ENCODE measurements around the gene NR5A1.

The NR5A1 gene

GRCh38 chr9:124514125-124514524, 6.9 kb upstream of the NR5A1 start:
- DNase-seq (ENCODE audit: low read depth): no peak

GRCh38 chr9:124513376-124513994, 6.3 kb upstream of the NR5A1 start:
- DNase-seq (ENCODE audit: low read depth): no peak

GRCh38 chr9:124512806-124513204, 5.6 kb upstream of the NR5A1 start:
- no peak for DNase-seq (ENCODE audit: low read depth)

GRCh38 chr9:124511891-124512805, 4.9 kb upstream of the NR5A1 start:
- no peak for DNase-seq (ENCODE audit: low read depth)

GRCh38 chr9:124511426-124511840, 4.2 kb upstream of the NR5A1 start:
- no peak for DNase-seq (ENCODE audit: low read depth)

DNA sequence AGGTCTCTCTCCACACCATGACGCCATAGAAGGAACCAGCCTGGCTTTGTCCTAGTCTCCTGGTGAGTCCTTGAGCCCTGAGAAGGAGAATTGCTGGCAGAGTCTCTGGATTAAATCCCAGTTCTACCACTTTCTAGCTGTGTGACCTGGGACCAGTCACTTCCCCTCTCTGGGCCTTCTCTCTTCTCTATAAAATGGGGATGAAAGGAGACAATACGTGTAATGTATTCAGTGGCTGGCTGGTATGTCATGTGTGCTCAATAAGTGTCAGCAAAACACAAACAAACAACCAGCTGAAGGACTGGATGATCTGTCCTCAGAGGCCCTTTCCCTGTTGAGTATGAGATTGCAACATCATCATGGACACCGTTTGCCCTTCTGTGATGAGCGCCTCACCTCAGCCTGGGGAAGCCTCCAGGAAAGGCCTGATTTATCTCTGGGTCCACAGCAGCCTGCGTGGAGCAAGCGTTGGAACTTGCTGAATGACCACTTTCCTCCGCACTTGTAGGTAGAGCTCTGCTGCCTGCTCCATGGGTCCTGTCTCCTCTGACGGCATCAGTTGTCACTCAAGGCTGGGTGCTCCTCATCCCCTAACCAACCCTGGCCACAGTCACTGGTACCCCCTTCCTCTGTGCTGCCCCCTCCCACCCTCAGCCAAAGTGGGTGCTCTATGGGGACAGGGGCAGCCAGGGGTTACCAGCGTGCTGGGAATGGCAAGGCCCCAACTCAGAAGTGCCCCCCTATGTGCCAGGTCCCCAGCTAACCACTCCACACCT, 3.6 kb upstream of the NR5A1 start:
- no peak for DNase-seq (ENCODE audit: low read depth)

DNA sequence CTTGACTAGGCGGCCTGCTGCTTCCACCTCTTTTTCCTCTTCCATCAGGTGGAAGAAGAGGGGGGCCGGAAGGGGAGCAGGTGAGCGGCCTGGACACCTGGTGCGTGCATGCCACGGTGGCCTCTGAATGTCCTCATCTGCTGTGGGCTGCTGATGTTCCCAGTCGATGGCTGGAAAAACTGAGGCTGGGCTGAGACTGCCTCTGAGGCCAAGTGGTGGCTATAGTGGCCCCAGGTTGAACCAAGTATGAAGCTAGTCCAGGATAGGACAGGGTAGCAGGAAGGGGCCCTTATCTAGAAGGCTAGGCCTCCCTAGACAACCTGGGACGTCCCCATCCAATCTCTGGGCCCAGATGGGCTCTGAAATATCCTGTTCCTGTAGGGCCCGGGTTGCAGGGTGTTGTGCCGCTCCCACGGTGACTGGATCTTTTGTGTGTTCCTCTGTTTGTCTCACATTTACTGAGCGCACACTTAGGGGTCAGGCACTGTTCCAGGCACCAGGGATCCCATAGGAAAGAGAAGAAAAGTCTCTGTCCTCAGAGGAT, 753 bp upstream of the NR5A1 start:
- no peak for DNase-seq (ENCODE audit: low read depth)

GRCh38 chr9:124506433-124506832, 766 bp downstream of the NR5A1 start:
- no peak for DNase-seq (ENCODE audit: low read depth)

- no peak for DNase-seq (ENCODE audit: low read depth)
These were observed 1.3 kb downstream of the NR5A1 start for GRCh38 chr9:124505901-124506346.

DNA sequence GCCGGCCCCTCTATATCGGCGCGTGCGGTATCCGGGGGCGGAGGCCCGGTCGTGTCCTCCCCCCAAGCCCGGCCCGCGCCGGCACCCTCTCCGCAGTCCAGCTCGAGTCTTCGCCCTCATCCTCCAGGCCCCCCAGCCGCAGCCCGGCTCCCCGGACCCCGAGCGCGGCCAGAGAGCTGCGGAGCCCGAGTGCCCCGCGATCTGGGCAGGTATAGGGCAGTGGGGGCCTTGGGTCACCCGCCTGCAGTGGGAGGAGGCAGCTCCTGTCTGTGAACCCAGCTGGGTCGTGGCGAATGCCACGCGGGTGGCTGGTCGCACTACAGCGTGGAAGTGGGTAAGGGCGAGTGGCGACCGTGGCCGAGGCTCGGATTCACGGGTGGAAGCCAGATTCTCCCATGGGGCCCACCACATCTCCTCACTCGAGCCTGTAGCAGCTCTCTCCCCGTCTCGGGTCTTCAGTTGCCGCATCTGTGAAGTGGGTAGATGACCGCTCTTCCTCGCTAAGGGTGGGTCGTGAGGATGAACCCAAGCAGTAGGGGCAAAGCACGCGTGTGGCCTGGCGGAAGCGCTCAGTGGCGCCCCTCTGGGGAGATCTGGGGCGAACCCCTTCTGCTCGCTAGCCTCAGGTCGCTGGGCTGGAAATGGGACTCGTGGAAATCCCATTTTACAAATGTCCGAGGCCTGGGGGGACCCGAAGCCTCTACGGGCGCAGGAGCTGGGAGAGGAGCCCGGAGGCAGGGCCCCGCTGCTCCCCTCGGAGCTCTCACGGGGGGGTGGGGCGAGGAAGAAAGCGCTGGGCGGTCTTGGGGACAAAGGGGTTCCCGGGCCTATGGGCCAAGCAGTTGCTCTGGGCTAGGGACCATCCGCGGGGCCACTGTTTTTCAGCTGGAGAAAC, 1.9 kb downstream of the NR5A1 start:
- DNase-seq (ENCODE audit: low read depth): no peak

DNA sequence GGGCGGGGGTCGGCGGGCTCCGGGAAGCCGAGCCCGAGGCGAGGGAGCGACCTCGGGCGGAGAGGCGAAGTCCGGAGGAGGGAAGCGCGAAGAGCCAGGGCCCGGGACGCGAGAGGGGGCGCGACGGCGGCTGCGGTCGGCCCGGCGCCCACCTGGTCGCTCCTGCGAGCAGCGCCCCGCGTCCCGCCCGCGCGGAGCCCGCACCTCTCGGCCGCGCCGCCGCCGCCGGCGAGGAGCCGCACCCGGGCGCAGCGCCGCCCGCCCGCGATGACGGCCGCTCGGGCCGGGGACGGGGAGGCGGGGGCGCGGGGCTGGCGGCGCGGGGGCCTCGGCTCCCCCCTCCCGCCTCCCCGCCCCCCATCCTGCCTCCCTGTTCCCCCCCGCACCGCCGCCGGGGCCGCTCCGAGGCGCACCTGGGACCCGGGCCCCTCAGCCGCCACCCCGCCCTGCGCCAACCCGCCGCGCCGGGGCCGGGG, 2.6 kb downstream of the NR5A1 start:
- no peak for DNase-seq (ENCODE audit: low read depth)

DNA sequence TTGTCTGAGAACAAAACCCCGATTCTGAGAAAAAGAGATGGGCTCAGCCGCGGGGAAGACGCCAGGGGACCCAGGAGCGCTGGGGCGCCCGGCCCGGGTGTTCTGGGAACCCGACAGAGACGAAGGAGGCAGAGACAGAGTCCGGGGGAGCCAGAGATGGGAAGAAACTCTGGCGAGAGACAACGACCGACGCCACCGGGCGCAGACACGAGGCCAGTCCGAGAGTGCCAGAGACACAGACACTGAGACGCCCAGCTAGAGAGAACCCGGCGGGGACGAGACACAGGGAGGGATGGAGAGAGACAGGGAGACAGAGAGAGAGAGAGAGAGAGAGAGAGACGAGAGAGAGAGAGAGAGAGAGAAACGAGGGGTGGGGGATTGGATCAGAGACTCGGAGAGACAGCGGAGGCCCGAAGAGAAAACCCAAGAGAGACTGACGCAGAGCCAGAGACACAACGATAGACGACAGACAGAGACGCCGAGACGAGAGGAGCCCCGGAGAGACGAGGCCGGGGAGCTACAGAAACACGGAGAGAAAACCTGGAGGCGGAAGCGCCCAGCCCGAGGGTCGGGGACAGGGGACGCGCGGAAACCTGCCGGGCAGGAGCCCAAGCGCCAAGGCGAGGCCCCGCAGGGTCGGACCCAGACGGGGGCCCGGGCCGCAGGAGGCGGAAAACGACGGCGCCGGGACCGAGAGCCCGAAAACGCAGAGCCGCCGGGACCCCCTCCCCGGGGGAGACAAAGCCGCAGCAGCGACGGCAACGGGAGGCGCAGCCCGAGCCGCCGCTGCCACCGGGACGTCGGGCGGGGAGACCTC, 3.3 kb downstream of the NR5A1 start:
- DNase-seq (ENCODE audit: low read depth): no peak

DNA sequence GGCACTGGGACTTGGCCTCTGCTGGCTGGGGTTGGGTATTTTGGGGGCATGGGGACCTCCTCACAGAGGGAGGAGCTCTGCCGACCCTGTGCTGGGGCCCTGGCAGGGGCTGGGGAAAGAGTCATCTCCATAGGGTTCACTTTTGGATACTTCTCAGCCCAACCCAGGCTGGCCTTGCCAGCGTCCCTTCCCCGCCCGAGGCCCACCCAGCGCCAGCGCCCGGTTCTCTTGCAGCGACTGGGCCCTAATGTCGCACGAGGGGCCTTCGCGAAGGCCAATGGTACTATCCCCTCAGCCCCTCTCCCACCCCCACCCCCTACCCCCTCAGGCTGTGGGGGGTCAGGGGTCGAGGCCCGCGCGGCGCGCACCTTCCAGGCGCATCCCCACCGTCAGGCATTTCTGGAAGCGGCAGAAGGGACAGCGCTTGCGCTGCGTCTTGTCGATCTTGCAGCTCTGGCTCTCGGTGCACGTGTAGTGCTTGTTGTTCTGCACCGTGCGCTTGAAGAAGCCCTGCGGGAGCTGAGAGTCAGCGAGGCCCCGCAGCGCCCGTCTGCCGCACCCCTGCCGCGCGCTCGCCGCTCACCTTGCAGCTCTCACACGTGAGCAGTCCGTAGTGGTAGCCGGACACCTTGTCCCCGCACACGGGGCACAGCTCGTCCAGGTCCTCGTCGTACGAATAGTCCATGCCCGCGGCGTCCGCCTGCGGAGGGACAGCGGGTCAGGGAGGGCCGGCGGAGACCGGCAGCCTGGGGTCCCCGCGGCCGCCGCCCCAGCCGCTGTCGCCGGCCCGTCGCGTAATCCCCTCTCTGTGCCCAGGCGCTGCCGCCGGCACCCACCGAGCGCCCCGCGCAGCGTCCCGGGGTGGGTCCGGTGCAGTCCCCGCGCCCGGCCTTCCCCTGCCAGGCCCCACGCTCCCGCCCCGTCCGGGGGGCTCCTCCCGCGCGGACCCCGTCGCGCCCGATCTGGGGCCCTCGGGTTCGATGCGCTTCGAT, 4.2 kb downstream of the NR5A1 start:
- DNase-seq (ENCODE audit: low read depth): no peak

GRCh38 chr9:124501771-124502320, 5.4 kb downstream of the NR5A1 start:
- DNase-seq (ENCODE audit: low read depth): no peak

DNA sequence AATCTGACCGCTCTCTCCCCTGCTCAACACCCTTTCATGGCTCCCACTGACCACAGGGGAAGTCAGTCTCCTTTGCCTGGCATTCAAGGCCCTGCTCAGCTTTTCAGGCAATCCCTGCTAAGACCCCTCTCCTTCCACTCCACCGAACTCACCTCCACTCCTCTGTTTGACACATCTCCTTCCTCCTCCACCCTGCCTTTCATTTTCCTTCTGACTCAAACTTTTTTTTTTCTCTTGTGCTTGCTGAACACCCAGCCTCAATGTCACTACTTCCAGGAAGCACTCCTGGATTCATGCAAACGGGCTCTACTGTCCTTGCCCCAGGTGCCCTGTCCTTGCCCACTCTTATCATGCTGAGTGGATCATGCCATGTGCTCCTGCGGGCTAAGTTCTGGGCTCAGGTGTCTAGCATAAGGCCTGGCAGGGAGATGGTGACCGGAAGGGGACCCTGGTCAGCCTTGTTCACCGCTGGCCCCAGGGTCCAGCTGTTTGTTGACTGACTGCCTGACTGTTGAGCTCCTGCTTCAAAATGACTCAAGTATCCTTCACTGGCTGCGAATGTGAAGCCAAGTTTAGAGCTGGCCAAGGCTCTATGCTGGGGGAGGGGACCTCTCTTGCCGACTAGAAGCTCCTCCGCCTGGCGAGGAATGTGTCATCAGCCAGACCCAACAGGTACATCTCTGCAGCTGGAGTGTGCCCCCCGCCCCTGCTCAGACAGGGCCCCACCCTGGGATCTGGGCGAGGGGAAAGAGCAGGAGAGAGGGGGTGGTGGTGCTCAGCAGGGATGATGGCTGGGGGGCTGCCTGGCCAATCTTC, 6.2 kb downstream of the NR5A1 start:
- no peak for DNase-seq (ENCODE audit: low read depth)

- DNase-seq (ENCODE audit: low read depth): no peak
These were observed 7.0 kb downstream of the NR5A1 start for GRCh38 chr9:124500028-124500795.

GRCh38 chr9:124499216-124499615, 8.0 kb downstream of the NR5A1 start:
- DNase-seq (ENCODE audit: low read depth): no peak
